MM.1S (cell line): Measurements from ENCODE around the gene CLEC4C.

ENCODE experiments used
- DNase-seq: peaks from one replicate; pipeline ENCODE4 v3.0.0-alpha.2; 2015
- H2AFZ ChIP-seq: fragments of 300-600 bp; sonication (generic); 2 replicates; pipeline ENCODE4 v1.6.0; 2016; ENCODE audit warnings: antibody characterized with exemption, low read length
- H3F3A ChIP-seq: fragments of 300-600 bp; sonication (generic); 2 replicates; pipeline ENCODE4 v1.6.1; 2016; ENCODE audit warnings: mild to moderate bottlenecking, antibody characterized with exemption, low read length, moderate library complexity, mixed read lengths; ENCODE audit not compliant: insufficient read depth
- H3K27ac ChIP-seq: fragments of 300-600 bp; sonication (generic); 2 replicates; pipeline ENCODE4 v1.5.1; 2016; ENCODE audit warnings: mild to moderate bottlenecking, low read length
- H3K27me3 ChIP-seq: fragments of 300-600 bp; sonication (generic); replicated peaks from 2 replicates; pipeline ENCODE4 v1.6.0; 2016; ENCODE audit warnings: low read length; ENCODE audit not compliant: insufficient read depth
- H3K36me3 ChIP-seq: fragments of 300-600 bp; sonication (generic); replicated peaks from 2 replicates; pipeline ENCODE4 v1.6.1; 2016; ENCODE audit warnings: mild to moderate bottlenecking, low read length, mixed read lengths; ENCODE audit not compliant: insufficient read depth
- H3K4me1 ChIP-seq: fragments of 300-600 bp; sonication (generic); 2 replicates; pipeline ENCODE4 v1.6.1; 2016; ENCODE audit warnings: low read length, mixed read lengths
- H3K4me2 ChIP-seq: fragments of 300-600 bp; sonication (generic); 2 replicates; pipeline ENCODE4 v1.6.0; 2016; ENCODE audit warnings: low read depth, low read length
- H3K4me3 ChIP-seq: fragments of 300-600 bp; sonication (generic); 2 replicates; pipeline ENCODE4 v1.5.1; 2016; ENCODE audit warnings: low read length, mixed read lengths
- H3K79me2 ChIP-seq: fragments of 300-600 bp; sonication (generic); 2 replicates; pipeline ENCODE4 v1.6.1; 2016; ENCODE audit warnings: mixed run types, low read length, mixed read lengths
- H3K9ac ChIP-seq: fragments of 300-600 bp; sonication (generic); 2 replicates; pipeline ENCODE4 v1.6.1; 2016; ENCODE audit warnings: low read length, mixed read lengths
- H3K9me2 ChIP-seq: fragments of 300-600 bp; sonication (generic); replicated peaks from 2 replicates; pipeline ENCODE4 v1.6.1; 2016; ENCODE audit warnings: mild to moderate bottlenecking, low read length, mixed read lengths; ENCODE audit not compliant: insufficient read depth
- H3K9me3 ChIP-seq: fragments of 300-600 bp; sonication (generic); replicated peaks from 2 replicates; pipeline ENCODE4 v1.6.1; 2016; ENCODE audit warnings: mild to moderate bottlenecking, low read length, mixed read lengths; ENCODE audit not compliant: insufficient read depth
- H4K20me1 ChIP-seq: fragments of 300-600 bp; sonication (generic); 2 replicates; pipeline ENCODE4 v1.6.1; 2016; ENCODE audit warnings: mild to moderate bottlenecking, low read length, moderate library complexity, mixed read lengths; ENCODE audit not compliant: insufficient read depth
- EZH2 ChIP-seq: fragments of 300-600 bp; sonication (generic); optimal IDR thresholded peaks from 2 replicates; pipeline ENCODE3; 2017; ENCODE audit warnings: low read depth, mild to moderate bottlenecking, antibody characterized with exemption, low read length, mixed read lengths
- EZH2phosphoT487 ChIP-seq: fragments of 300-600 bp; sonication (generic); IDR thresholded peaks from 2 replicates; pipeline ENCODE4 v1.6.1; 2018; ENCODE audit warnings: antibody characterized with exemption, low read length
- TF ChIP-seq, protein P1 (sequence below): fragments of 300-600 bp; sonication (generic); IDR thresholded peaks from 2 replicates; pipeline ENCODE4 v1.5.1; 2016; ENCODE audit warnings: antibody characterized with exemption, low read length, mixed read lengths

The CLEC4C gene

DNA sequence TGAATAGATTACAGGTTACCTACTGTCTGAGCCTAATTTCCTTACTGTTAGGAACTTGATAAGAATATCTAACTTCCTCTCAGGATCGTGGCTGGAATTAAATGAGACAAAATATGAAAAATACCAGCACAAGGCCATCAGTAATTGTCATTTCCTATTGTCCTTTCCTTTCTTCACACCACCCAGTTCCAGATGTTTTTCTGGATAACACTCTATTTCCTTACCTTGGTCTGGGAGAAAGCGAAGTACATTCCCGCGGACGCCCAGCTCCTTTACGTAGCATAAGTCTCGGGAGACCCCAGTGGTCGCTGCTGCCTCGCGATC, 52.0 kb downstream of the CLEC4C start:
- H3F3A ChIP-seq = no peaks in the 10 kb centered on the region
- H4K20me1 ChIP-seq = no peaks in the 10 kb centered on the region
- TF ChIP-seq, protein P1, sequence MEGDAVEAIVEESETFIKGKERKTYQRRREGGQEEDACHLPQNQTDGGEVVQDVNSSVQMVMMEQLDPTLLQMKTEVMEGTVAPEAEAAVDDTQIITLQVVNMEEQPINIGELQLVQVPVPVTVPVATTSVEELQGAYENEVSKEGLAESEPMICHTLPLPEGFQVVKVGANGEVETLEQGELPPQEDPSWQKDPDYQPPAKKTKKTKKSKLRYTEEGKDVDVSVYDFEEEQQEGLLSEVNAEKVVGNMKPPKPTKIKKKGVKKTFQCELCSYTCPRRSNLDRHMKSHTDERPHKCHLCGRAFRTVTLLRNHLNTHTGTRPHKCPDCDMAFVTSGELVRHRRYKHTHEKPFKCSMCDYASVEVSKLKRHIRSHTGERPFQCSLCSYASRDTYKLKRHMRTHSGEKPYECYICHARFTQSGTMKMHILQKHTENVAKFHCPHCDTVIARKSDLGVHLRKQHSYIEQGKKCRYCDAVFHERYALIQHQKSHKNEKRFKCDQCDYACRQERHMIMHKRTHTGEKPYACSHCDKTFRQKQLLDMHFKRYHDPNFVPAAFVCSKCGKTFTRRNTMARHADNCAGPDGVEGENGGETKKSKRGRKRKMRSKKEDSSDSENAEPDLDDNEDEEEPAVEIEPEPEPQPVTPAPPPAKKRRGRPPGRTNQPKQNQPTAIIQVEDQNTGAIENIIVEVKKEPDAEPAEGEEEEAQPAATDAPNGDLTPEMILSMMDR = no peak
- TF ChIP-seq EZH2 (no peak), EZH2phosphoT487 (no peak)
- H3K9ac ChIP-seq = no peak overlapping the region
- H3K9me2 ChIP-seq = no peaks in the 10 kb centered on the region
- H3K4me3 ChIP-seq = no peak overlapping the region
- H3K4me2 ChIP-seq = no peak overlapping the region
- no peak overlapping the region for H2AFZ ChIP-seq
- no peaks in the 10 kb centered on the region for H3K9me3 ChIP-seq
- no peaks in the 10 kb centered on the region for H3K36me3 ChIP-seq
- no peaks in the 10 kb centered on the region for H3K79me2 ChIP-seq
- H3K27me3 ChIP-seq = no peaks in the 10 kb centered on the region
- DNase-seq = no peak
- no peaks in the 10 kb centered on the region for H3K4me1 ChIP-seq
- no peak overlapping the region for H3K27ac ChIP-seq

DNA sequence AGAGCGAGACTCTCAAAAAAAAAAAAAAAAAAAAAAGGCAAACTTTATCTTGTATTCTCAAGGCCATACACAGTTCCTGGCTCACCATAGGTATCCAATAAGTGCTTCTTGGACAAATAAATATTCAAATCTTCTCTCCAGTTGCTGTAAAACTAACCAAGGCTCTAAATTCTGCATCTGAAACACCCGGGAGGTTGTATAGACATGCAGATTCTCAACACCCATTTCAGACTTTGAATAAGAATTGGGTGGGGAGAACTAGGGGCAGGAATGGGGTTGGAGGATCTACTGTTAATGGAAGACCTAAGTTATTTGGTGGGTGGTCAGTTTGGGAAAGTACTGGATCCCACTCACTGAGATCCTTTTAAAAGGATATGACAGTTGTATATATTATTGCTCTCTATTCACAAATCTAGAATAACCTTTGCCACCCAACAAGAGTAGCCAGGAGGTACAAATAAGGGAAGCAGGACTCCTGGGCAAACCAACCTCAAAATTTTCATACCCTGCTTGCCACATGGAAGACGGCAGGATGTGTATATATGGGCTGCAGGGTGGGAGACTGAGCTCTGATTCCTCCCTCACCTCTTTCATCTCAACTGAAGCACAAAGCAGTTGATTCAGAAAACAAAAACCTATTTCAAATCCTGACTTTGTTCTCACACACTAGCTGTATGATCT, 52.5 kb downstream of the CLEC4C start:
- Histone ChIP-seq H3K4me2 (no peak overlapping the region), H3K9me3 (no peaks in the 10 kb centered on the region), H3K4me3 (no peak overlapping the region), H3K27me3 (no peaks in the 10 kb centered on the region), H3K79me2 (no peaks in the 10 kb centered on the region), H3K9me2 (no peaks in the 10 kb centered on the region), H3K27ac (no peak overlapping the region), H3F3A (no peaks in the 10 kb centered on the region), H4K20me1 (no peaks in the 10 kb centered on the region), H2AFZ (no peak overlapping the region), H3K9ac (no peak overlapping the region), H3K4me1 (no peaks in the 10 kb centered on the region), H3K36me3 (no peaks in the 10 kb centered on the region)
- no peak for DNase-seq
- TF ChIP-seq, protein P1 = no peak
- TF ChIP-seq EZH2phosphoT487 (no peak), EZH2 (no peak)

DNA sequence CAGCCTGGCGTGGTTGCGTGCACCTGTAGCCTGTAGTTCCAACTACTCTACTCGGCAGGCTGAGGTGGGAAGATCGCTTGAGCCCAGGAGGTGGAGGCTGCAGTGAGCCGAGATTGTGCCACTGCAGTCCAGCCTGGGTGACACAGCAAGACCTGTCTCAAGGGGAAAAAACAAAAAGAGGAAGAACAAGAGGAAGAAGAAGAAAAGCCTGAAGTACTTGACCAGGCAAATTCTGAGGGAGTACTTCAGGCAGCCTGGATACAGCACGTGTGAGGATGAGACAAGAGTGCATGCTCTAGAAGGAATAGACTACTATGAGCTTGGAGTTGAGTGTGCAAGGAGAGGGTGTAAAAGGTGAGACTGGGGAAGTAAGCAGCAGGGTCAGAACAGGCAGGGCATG, 53.4 kb downstream of the CLEC4C start:
- Histone ChIP-seq H3K27me3 (no peaks in the 10 kb centered on the region), H3K9me3 (no peaks in the 10 kb centered on the region), H3K36me3 (no peaks in the 10 kb centered on the region), H3K9me2 (no peaks in the 10 kb centered on the region), H4K20me1 (no peaks in the 10 kb centered on the region), H3K4me2 (no peak overlapping the region), H3K4me3 (no peak overlapping the region), H3F3A (no peaks in the 10 kb centered on the region), H3K79me2 (no peaks in the 10 kb centered on the region), H3K4me1 (no peaks in the 10 kb centered on the region), H3K27ac (no peak overlapping the region), H2AFZ (no peak overlapping the region), H3K9ac (no peak overlapping the region)
- TF ChIP-seq EZH2 = no peak
- no peak for DNase-seq

DNA sequence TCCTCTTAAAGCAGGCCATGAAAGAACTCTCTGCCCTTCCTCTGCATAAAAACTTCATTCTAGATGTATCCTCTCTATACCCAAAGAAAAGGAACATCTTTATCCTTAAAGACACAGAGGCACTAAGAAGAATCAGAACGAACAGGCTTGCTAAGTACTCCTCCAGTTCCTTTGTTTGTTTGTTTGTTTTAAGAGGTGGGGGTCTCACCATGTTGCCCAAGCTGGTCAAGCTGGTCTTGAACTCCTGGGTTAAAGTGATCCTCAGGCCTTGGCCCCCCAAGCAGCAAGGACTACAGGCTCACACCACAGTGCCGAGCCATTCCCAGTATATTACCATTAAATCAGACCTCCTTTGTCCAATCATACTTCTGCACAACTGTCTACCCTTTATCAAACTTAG, 65.6 kb downstream of the CLEC4C start:
- no peaks in the 10 kb centered on the region for H3F3A ChIP-seq
- no peaks in the 10 kb centered on the region for H3K4me1 ChIP-seq
- no peaks in the 10 kb centered on the region for H3K9me2 ChIP-seq
- H4K20me1 ChIP-seq = no peaks in the 10 kb centered on the region
- H3K9ac ChIP-seq = no peak overlapping the region
- H3K4me3 ChIP-seq = no peak overlapping the region
- H3K36me3 ChIP-seq = no peaks in the 10 kb centered on the region
- no peak overlapping the region for H2AFZ ChIP-seq
- H3K9me3 ChIP-seq = no peaks in the 10 kb centered on the region
- no peak overlapping the region for H3K4me2 ChIP-seq
- no peaks in the 10 kb centered on the region for H3K27me3 ChIP-seq
- TF ChIP-seq, protein P1 = no peak
- TF ChIP-seq EZH2phosphoT487 = no peak
- no peak for TF ChIP-seq EZH2
- no peaks in the 10 kb centered on the region for H3K79me2 ChIP-seq
- H3K27ac ChIP-seq = no peak overlapping the region
- DNase-seq = no peak
